GM19193 (cell line): ENCODE data around the gene NEB.

Source experiments
- POLR2A ChIP-seq: IDR thresholded peaks from 4 replicates; pipeline ENCODE4 v1.6.1; 2011; ENCODE audit not compliant: insufficient read depth, insufficient read length; ENCODE audit errors: extremely low read depth

NEB gene

DNA sequence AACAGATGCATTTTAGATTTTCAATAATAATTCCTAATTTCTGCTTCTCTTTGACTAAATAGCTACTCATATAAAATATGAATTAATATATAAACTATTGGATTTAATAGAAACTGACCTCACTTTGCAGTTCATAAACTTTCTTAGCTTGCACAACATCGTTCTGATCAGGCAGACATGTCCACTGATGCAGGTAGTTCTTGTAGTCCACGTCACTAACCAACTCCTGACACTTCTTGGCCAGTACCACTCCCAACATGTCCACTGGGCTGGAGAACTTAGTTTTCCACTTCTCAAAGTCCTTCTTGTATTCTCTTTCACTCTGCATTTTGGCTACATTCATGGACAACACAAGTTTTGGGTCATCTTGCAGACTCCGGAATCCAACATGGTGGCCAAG, 83.8 kb downstream of the NEB start:
- no peak for TF ChIP-seq POLR2A

DNA sequence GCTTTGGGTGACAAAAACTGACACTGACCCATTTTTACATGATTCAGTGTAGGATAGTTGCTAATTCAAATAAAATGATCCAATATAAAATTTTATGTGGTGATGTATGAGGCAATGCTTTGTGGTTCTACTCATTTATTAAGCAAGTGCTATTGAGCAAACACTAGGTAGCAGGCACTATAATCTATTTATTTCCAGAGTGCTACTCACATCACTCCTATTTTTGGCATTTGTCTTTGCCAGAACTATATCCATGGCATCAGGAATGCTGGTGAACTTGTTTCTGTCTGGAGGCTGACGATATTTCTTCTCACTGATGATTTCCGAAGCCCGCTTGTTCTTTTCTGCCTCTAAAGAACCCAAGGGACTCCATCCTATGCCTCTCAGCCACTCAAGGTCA, 84.3 kb downstream of the NEB start:
- TF ChIP-seq POLR2A, result no peak

DNA sequence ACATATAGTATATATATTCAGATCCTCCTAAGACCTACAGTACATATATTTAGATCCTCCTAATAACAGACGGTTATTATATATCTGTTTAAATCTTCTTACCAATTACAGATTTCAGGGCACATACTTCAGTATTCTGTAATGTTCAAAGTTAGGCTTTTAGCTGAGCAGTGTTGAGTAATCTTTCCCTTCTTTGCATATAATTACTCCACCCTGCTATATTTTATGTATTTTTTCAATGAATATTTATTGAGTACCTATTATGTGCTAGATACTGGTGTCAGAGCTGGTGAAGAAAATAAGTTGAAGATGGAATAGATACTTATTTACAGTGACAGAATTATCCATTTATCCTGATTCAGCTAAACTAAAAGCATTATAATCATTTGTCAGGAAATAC, 84.9 kb downstream of the NEB start:
- no peak for TF ChIP-seq POLR2A

GRCh38 chr2:151644580-151644979, 89.7 kb downstream of the NEB start:
- no peak for TF ChIP-seq POLR2A

DNA sequence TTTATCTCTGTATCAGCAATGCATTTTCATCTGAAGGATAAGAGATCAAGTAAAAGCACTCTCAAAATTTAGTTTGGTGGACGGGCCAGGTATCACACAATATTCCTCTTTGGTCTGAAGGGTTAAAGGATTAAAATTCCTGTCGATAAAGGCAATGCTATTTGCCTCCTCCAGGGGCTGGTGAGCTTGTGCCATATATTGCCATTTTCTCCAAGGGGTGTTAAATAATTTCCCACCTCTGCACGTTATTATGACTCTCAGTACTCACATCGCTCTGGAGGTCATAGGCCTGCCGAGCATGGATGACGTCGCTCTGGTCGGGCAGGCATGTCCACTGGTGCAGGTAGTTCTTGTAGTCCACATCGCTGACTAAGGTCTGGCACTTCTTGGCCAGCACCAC, 94.2 kb downstream of the NEB start:
- TF ChIP-seq POLR2A, result no peak

DNA sequence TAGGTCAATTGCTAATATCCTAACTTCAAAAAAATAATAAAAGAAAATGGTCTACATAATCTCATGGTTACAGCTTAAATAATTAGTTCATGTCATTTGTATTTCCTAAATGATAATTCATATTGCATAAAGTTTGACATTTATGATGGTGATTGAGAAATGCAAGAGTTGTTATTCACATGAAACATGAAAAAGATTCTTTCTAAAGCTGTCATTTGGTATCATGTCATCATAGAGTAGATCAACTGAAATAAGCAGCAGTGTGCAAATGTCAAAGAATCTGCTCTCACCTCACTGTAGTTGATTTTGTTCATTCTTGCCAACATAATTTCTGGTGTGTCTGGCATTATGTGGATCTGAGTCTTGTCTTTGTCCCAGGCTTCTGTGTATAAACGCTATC, 95.3 kb downstream of the NEB start:
- no peak for TF ChIP-seq POLR2A

GRCh38 chr2:151638191-151638933, 95.9 kb downstream of the NEB start:
- TF ChIP-seq POLR2A, result no peak

- no peak for TF ChIP-seq POLR2A
Observed at GRCh38 chr2:151637271-151637781, 97.0 kb downstream of the NEB start.

GRCh38 chr2:151634736-151635467, 99.4 kb downstream of the NEB start:
- no peak for TF ChIP-seq POLR2A

GRCh38 chr2:151632993-151633565, 101.2 kb downstream of the NEB start:
- no peak for TF ChIP-seq POLR2A

DNA sequence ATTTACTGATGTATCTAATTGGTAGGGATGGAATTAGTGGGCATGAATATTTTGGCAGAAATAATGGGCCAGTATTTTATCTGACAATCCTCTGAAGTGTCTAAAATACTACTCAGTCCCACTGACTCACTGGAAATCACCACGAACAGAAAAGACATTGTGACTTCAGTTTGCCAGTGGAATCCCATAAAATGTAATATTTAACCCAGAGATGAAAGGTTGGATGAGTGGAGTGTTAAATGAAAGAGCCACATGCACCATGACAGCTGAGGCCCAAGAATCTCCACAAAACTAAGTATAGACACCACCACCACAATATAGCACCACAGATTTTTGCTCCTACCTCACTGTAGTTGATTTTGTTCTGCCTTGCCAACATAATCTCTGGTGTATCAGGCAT, 103.9 kb downstream of the NEB start:
- TF ChIP-seq POLR2A, result no peak

- TF ChIP-seq POLR2A, result no peak
Observed at GRCh38 chr2:151627353-151627752, 106.9 kb downstream of the NEB start.

- TF ChIP-seq POLR2A, result no peak
Observed at GRCh38 chr2:151624271-151624670, 110.0 kb downstream of the NEB start.

- TF ChIP-seq POLR2A, result no peak
Observed at GRCh38 chr2:151623631-151624030, 110.6 kb downstream of the NEB start.

GRCh38 chr2:151620761-151621160, 113.5 kb downstream of the NEB start:
- no peak for TF ChIP-seq POLR2A
